GM19238 (cell line): ENCODE results near the gene NSUN6.
A peak's percentile ranks its signal among the peaks of the same experiment; 100 is the strongest.
"Not testable (repeated sequence)": the region's sequence is repeated elsewhere in the genome, so short reads cannot be mapped to it uniquely, and the experiment has no call there.

Source experiments
- DNase-seq: peaks from one replicate; pipeline ENCODE4 v3.0.0; 2011; ENCODE audit warnings: low spot score; ENCODE audit not compliant: insufficient read length

Gene NSUN6

GRCh38 chr10:18659819-18660535 lies 8.6 kb upstream of the NSUN6 start:
- DNase-seq, result no peak

GRCh38 chr10:18659125-18659818 lies 7.9 kb upstream of the NSUN6 start, which contains the start of gene ARL5B:
ARL5B (plus strand) TSS chr10:18659431; CDS start chr10:18659638, 207 bp downstream.
- DNase-seq, result peak; percentile 80

GRCh38 chr10:18658271-18659124 lies 7.1 kb upstream of the NSUN6 start:
- no peak for DNase-seq

GRCh38 chr10:18656724-18657123 lies 5.3 kb upstream of the NSUN6 start:
- DNase-seq, result no peak

- no peak for DNase-seq
Measured at GRCh38 chr10:18653112-18653511, 1.7 kb upstream of the NSUN6 start.

GRCh38 chr10:18650404-18650997 lies 886 bp downstream of the NSUN6 start:
- no peak for DNase-seq

GRCh38 chr10:18649364-18649959 lies 1.9 kb downstream of the NSUN6 start:
- no peak for DNase-seq

GRCh38 chr10:18647945-18648344 lies 3.4 kb downstream of the NSUN6 start:
- DNase-seq, result no peak

- DNase-seq, result no peak
Measured at GRCh38 chr10:18647151-18647550, 4.2 kb downstream of the NSUN6 start.

- DNase-seq, result not testable (repeated sequence)
Measured at GRCh38 chr10:18639719-18640118, 11.7 kb downstream of the NSUN6 start.

GRCh38 chr10:18637400-18637799 lies 14.0 kb downstream of the NSUN6 start:
- not testable (repeated sequence) for DNase-seq

GRCh38 chr10:18635995-18636394 lies 15.4 kb downstream of the NSUN6 start:
- DNase-seq, result no peak

- DNase-seq, result not testable (repeated sequence)
Measured at GRCh38 chr10:18632500-18632899, 18.9 kb downstream of the NSUN6 start.

GRCh38 chr10:18627452-18628018 lies 23.9 kb downstream of the NSUN6 start:
- DNase-seq, result not testable (repeated sequence)

- no peak for DNase-seq
Measured at GRCh38 chr10:18625886-18626285, 25.5 kb downstream of the NSUN6 start.

GRCh38 chr10:18623671-18624070 lies 27.7 kb downstream of the NSUN6 start:
- DNase-seq, result not testable (repeated sequence)

GRCh38 chr10:18620856-18621255 lies 30.5 kb downstream of the NSUN6 start:
- no peak for DNase-seq

- DNase-seq, result no peak
Measured at GRCh38 chr10:18619016-18619415, 32.4 kb downstream of the NSUN6 start.

GRCh38 chr10:18616337-18616736 lies 35.0 kb downstream of the NSUN6 start:
- no peak for DNase-seq

- DNase-seq, result no peak
Measured at GRCh38 chr10:18615618-18616017, 35.8 kb downstream of the NSUN6 start.

- no peak for DNase-seq
Measured at GRCh38 chr10:18611168-18611567, 40.2 kb downstream of the NSUN6 start.
